GM12892 (cell line): ENCODE data around the gene NLRP9. TPM values are rescaled to one million over a fixed set of nuclear protein-coding genes. Genes with fewer than 3 reads are reported as not detected.
"Not testable (repeated sequence)": the region's sequence is repeated elsewhere in the genome, so short reads cannot be mapped to it uniquely, and the experiment has no call there.

ENCODE experiments used
- DNase-seq: peaks from one replicate; pipeline ENCODE4 v3.0.0; 2011; ENCODE audit not compliant: insufficient read length
- FAIRE-seq: peaks from 2 replicates; lab custom pipeline; 2011; peaks lifted over from hg19 to GRCh38; lab: Jason Lieb, UNC
- POLR2A ChIP-seq: IDR thresholded peaks from 2 replicates; pipeline ENCODE4 v1.6.1; 2011; ENCODE audit warnings: low read depth, low read length, control low read depth
- POLR2AphosphoS5 ChIP-seq: IDR thresholded peaks from 2 replicates; pipeline ENCODE4 v1.6.1; 2011; ENCODE audit warnings: low read depth, low read length, control low read depth
- TAF1 ChIP-seq: IDR thresholded peaks from 2 replicates; pipeline ENCODE4 v1.6.1; 2011; ENCODE audit warnings: low read depth, mild to moderate bottlenecking, control low read depth, low read length, borderline replicate concordance
- polyA plus RNA-seq: library from polyadenylated mRNA; unstranded; fragments of >200 nt; gene quantifications from one replicate; pipeline ENCODE4 v1.2.1, GENCODE V29; 2012; ENCODE audit warnings: missing spikeins, inconsistent platforms; ENCODE audit not compliant: missing spikeins

The NLRP9 gene
- polyA plus RNA-seq, result not detected

GRCh38 chr19:55738302-55738701, at the start of gene NLRP9:
NLRP9 (minus strand) TSS chr19:55738402; CDS start chr19:55738374, 28 bp downstream.
- DNase-seq (no peak), FAIRE-seq (no peak)
- TF ChIP-seq POLR2A, result no peak
- no peak for TF ChIP-seq TAF1
- TF ChIP-seq POLR2AphosphoS5, result no peak

DNA sequence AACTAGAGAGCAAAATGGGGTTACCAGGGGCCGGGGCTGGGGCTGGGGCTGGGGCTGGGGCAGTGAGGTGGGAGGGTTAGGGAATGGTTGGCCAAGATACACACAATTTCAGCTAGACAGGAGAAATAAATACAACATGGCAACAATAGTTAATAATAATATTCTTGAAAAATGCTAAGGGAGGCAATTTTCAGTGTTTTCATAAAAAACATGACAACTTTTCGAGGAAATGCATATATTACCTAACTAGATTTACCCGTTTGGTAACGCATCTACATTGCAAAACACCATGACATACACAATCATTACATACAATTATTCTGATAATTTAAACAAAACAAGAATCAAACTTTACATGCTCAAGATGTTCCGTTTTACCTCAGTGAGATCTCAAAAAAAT, 42.9 kb upstream of the NLRP9 start:
- no peak for DNase-seq
- FAIRE-seq, result no peak

DNA sequence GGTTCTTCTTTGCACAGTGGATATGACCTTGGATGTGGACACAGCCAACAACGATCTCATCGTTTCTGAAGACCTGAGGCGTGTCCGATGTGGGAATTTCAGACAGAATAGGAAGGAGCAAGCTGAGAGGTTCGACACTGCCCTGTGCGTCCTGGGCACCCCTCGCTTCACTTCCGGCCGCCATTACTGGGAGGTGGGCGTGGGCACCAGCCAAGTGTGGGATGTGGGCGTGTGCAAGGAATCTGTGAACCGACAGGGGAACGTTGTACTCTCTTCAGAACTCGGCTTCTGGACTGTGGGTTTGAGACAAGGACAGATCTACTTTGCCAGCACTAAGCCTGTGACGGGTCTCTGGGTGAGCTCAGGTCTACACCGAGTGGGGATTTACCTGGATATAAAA, 40.1 kb upstream of the NLRP9 start:
- TF ChIP-seq TAF1 (no peak), POLR2AphosphoS5 (no peak), POLR2A (no peak)
- DNase-seq (no peak), FAIRE-seq (no peak)

More for the DNA sequence above, 42.9 kb upstream of the NLRP9 start:
- TF ChIP-seq TAF1 (no peak), POLR2AphosphoS5 (no peak), POLR2A (no peak)

DNA sequence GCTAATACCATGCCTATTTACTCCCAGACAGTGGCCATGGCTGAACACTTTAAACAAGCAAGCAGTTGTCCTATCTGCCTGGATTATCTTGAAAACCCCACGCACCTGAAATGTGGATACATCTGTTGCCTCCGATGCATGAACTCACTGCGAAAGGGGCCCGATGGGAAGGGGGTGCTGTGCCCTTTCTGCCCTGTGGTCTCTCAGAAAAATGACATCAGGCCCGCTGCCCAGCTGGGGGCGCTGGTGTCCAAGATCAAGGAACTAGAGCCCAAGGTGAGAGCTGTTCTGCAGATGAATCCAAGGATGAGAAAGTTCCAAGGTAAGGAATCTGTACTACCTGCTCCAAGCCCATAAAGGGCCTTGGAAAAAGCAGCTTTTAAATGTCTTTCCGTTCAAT, 39.3 kb upstream of the NLRP9 start:
- no peak for FAIRE-seq
- TF ChIP-seq TAF1, result no peak
- no peak for TF ChIP-seq POLR2AphosphoS5
- no peak for TF ChIP-seq POLR2A
- no peak for DNase-seq

DNA sequence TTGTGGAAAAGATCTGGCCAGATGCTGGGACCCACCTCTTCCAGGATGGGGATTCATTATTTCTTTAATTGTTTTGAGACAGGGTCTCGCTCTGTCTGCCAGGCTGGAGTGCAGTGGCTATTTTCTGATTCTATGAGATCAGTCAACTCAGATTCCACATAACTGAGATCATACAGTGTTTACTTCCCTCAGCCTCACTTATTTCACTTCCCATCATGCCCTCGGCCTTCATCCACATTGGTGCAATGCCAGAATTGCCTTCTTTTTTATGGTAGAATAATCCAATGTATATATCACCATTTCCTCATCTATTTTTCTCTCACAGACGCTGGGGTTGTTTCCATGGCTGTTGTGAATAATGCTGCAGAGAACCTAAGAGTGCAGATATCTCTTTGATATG, 31.4 kb upstream of the NLRP9 start:
- not testable (repeated sequence) for DNase-seq, FAIRE-seq

DNA sequence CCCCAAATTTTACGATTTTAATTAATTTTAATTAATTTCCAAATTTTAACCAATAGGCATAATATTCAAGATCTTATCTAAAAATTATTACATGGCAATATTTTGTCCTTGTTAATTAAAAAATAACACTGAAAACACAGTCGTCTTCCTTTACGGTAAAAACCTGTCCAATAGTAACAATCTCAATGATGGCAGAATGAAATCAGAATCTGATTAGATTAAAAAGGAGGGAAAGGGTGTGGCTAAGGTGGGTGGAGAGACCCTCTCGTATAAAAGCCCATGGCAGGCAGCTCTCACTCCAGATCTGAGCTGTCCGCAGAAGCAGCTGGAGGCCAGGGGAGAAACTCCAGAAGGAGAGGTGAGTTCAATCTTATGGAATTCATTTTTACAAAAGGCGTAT, 30.6 kb upstream of the NLRP9 start, which contains the start of gene RFPL4AL1:
TSS of gene RFPL4AL1 (plus strand) at position 301 of the 400 bp plus-strand sequence. CDS start 2,687 bp downstream, outside the sequence.
- FAIRE-seq, DNase-seq: not testable (repeated sequence)

GRCh38 chr19:55766466-55766865, 28.3 kb upstream of the NLRP9 start:
- no peak for TF ChIP-seq POLR2AphosphoS5
- no peak for TF ChIP-seq POLR2A
- no peak for TF ChIP-seq TAF1
- FAIRE-seq (no peak), DNase-seq (no peak)

- FAIRE-seq, DNase-seq: not testable (repeated sequence)
Observed at GRCh38 chr19:55758797-55759196, 20.6 kb upstream of the NLRP9 start, which contains the start of gene RFPL4A. RFPL4A (plus strand) TSS chr19:55759097; CDS start chr19:55761801, 2,704 bp downstream.

DNA sequence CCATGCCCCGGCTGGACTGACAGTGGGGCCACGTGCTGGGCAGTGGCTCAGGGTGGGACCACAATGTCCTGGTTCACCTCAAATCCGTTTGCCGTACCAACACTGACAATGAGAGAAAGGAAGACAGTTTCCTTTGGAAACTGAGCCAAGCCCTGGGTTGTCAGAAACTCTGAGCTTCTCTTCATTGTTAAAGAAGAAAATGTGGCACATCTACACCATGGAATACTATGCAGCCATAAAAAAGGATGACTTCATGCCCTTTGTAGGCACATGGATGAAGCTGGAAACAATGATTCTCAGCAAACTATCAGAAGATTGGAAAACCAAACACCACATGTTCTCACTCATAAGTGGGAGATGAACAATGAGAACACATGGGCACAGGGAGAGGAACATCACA, 18.6 kb upstream of the NLRP9 start:
- DNase-seq, FAIRE-seq: not testable (repeated sequence)

DNA sequence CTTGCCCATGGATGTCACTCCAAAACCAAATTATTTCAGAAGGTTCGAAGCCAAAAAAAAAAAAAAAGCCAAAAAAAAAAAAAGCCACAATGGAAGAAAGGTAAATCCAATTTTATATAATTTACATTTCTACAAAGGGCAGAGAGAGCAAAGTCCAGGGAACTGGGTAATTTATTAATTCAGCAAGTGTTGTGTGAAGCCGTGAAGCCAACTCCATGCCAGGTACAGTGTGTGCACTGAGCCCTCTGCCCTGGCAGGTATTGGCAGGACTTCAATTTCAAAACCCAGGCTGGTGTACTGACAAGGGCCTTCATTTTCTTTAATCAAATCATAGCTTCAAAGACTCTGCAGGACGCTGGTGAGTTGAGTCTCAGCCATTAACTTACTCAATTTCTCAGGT, 15.2 kb upstream of the NLRP9 start:
- no peak for FAIRE-seq
- TF ChIP-seq TAF1 (no peak), POLR2A (no peak), POLR2AphosphoS5 (no peak)
- no peak for DNase-seq

DNA sequence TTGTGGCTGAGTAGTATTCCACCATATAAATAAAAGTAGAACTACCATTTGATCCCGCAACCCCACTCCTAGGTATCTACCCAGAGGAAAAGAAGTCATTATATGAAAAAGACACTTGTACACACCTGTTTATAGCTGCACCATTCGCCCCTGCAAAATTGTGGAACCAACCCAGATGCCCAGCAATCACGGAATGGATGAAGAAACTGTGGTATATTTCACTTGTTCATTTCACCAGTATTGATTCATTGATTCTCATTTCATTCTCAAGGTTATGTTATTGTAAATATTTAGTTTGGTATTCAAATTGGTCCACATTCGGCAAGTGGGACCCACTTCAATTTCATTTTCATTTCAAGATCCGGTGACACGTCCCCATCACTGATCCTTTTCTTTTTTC, 12.5 kb upstream of the NLRP9 start:
- TF ChIP-seq POLR2AphosphoS5 (no peak), POLR2A (no peak), TAF1 (no peak)
- DNase-seq, result no peak
- no peak for FAIRE-seq

- not testable (repeated sequence) for FAIRE-seq, DNase-seq
Observed at GRCh38 chr19:55730378-55730777, 7.8 kb downstream of the NLRP9 start.

DNA sequence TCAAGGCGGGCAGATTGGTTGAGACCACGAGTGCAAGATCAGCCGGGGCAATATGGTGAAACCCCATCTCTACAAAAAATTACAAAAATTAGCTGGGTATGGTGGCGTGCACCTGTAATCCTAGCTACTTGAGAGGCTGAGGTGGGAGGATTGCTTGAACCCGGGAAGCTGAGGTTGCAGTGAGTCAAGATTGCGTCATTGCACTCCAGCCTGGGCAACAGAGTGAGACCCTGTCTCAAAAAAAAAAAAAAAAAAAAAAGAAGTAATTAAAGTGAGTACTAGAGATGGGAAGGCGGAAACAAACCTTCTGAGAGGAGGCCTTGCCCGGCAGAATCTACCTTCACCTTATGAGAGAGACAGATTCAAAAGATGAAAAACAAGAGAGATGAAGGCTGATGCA, 14.7 kb downstream of the NLRP9 start:
- no peak for DNase-seq
- FAIRE-seq, result no peak
- TF ChIP-seq POLR2A, result no peak
- no peak for TF ChIP-seq POLR2AphosphoS5
- TF ChIP-seq TAF1, result no peak
